GM12878 (cell line): ENCODE measurements around the gene NOL7. TPM values are rescaled to one million over a fixed set of nuclear protein-coding genes. Genes with fewer than 3 reads are reported as not detected.

Experiments
- ATAC-seq: fragments of 200-7000 bp; cut with Tn5 transposase; 3 replicates; pipeline ENCODE4 v1.9.1; 2020; ENCODE audit warnings: mild to moderate bottlenecking, moderate library complexity
- BruUV-seq: library from RNA; stranded (reverse); fragments of 400-500 nt; replicated peaks from 2 replicates; lab custom pipeline; 2021; lab: Mats Ljungman, UMichigan
- CTCF ChIA-PET: fragments of 300-600 bp; sonication (Branson Sonifier 250); formaldehyde crosslinking; extraction: SDS; loops from one replicate; lab custom pipeline; 2021; ENCODE audit warnings: inconsistent platforms; lab: Yijun Ruan, JAX
- POLR2A ChIA-PET: fragments of 350-600 bp; formaldehyde crosslinking; extraction: SDS; loops from one replicate; lab custom pipeline; 2021; ENCODE audit warnings: inconsistent platforms; lab: Charles Lee
- RAD21 ChIA-PET: fragments of 300-600 bp; sonication (Branson Sonifier 250); formaldehyde crosslinking; loops from one replicate; lab custom pipeline; 2023; ENCODE audit warnings: antibody characterized with exemption; ENCODE audit not compliant: unreplicated experiment; lab: Charles Lee
- SMC1A ChIA-PET: fragments of 300-600 bp; sonication (Branson Sonifier 250); formaldehyde crosslinking; loops from one replicate; lab custom pipeline; 2023; ENCODE audit not compliant: unreplicated experiment, uncharacterized antibody; lab: Charles Lee
- DNase-seq: peaks from one replicate; pipeline ENCODE4 v3.0.0-alpha.2; 2011; ENCODE audit warnings: low read depth, low spot score
- FAIRE-seq: peaks from 3 replicates; lab custom pipeline; 2011; peaks lifted over from hg19 to GRCh38; lab: Jason Lieb, UNC
- H2AFZ ChIP-seq: 2 replicates; pipeline ENCODE4 v1.6.0; 2011; ENCODE audit warnings: low read depth, low read length, control low read depth; ENCODE audit not compliant: control insufficient read depth
- H3K27ac ChIP-seq: 2 replicates; pipeline ENCODE4 v1.5.1; 2011; ENCODE audit warnings: control low read depth; ENCODE audit not compliant: control insufficient read depth, insufficient read depth
- H3K27me3 ChIP-seq, 2 experiments: replicated peaks in 1 of 2; 2 replicates each; pipeline versions ENCODE4 v1.6.0 to v1.6.1; 2011; ENCODE audit warnings: low read length in 1 of 2; ENCODE audit not compliant: control insufficient read depth in 2 of 2, insufficient read depth in 2 of 2
- H3K36me3 ChIP-seq, 2 experiments: 2 replicates each; pipeline ENCODE4 v1.5.1; 2011; ENCODE audit warnings: low read length in 1 of 2; ENCODE audit not compliant: control insufficient read depth in 2 of 2, insufficient read depth in 2 of 2
- H3K4me1 ChIP-seq: 2 replicates; pipeline ENCODE4 v1.6.1; 2011; ENCODE audit warnings: mild to moderate bottlenecking, low read length, moderate library complexity, mixed read lengths; ENCODE audit not compliant: control insufficient read depth, insufficient read depth
- H3K4me2 ChIP-seq: 2 replicates; pipeline ENCODE4 v1.6.0; 2011; ENCODE audit warnings: control low read depth; ENCODE audit not compliant: control insufficient read depth, insufficient read depth
- H3K4me3 ChIP-seq: fragments of 200-600 bp; sonication (generic); 2 replicates; pipeline ENCODE4 v1.5.1; 2016
- H3K79me2 ChIP-seq: 2 replicates; pipeline ENCODE4 v1.6.0; 2011; ENCODE audit warnings: low read length; ENCODE audit not compliant: control insufficient read depth, insufficient read depth
- H3K9ac ChIP-seq: 2 replicates; pipeline ENCODE4 v1.8.0; 2011; ENCODE audit warnings: low read length, control low read depth, mixed read lengths; ENCODE audit not compliant: control insufficient read depth, insufficient read depth
- H3K9me3 ChIP-seq: replicated peaks from 3 replicates; pipeline ENCODE4 v1.5.1; 2011; ENCODE audit warnings: mild to moderate bottlenecking, low read length; ENCODE audit not compliant: control insufficient read depth, insufficient read depth
- H4K20me1 ChIP-seq: 2 replicates; pipeline ENCODE4 v1.6.0; 2011; ENCODE audit not compliant: control insufficient read depth, insufficient read depth
- EGR1 ChIP-seq, 2 experiments: IDR thresholded peaks; 1 replicate in 1 of 2; 2 replicates in 1 of 2; pipeline ENCODE4 v1.6.1; 2011 to 2012; ENCODE audit warnings: low read depth in 2 of 2, low read length in 2 of 2, borderline replicate concordance in 1 of 2, mild to moderate bottlenecking in 1 of 2, moderate library complexity in 1 of 2
- HDGF ChIP-seq: fragments of 450-650 bp; IDR thresholded peaks from 2 replicates; pipeline ENCODE4 v1.6.1; 2016; ENCODE audit warnings: antibody characterized with exemption
- JUNB ChIP-seq: IDR thresholded peaks from 2 replicates; pipeline ENCODE4 v1.6.1; 2016; ENCODE audit warnings: antibody characterized with exemption, mild to moderate bottlenecking
- SMC3 ChIP-seq: IDR thresholded peaks from 2 replicates; pipeline ENCODE4 v1.6.1; 2011; ENCODE audit warnings: low read length, improper control_type of control experiment, borderline replicate concordance
- SPI1 ChIP-seq: IDR thresholded peaks from 2 replicates; pipeline ENCODE4 v1.6.1; 2011; ENCODE audit warnings: low read depth, mild to moderate bottlenecking, low read length, moderate library complexity, borderline replicate concordance; ENCODE audit not compliant: insufficient read depth
- SRF ChIP-seq, 2 experiments: IDR thresholded peaks; 2 replicates each; pipeline ENCODE4 v1.6.1; 2011; ENCODE audit warnings: low read depth in 2 of 2, low read length in 2 of 2, mild to moderate bottlenecking in 1 of 2, moderate library complexity in 1 of 2
- ZNF592 ChIP-seq: fragments of 450-650 bp; IDR thresholded peaks from 2 replicates; pipeline ENCODE4 v1.6.1; 2017; ENCODE audit warnings: mild to moderate bottlenecking, moderate library complexity
- WGBS: methylation state at CpG from one replicate; pipeline ENCODE4 v1.1.6; 2016; ENCODE audit warnings: low lambda C conversion rate; ENCODE audit not compliant: insufficient replicate concordance, insufficient coverage; ENCODE audit errors: missing lambda C conversion rate; 5-methylcytosine and 5-hydroxymethylcytosine counted together
- in situ Hi-C: fragments of 300-500 bp; cut with MboI; formaldehyde crosslinking; loops from 9 replicates; pipeline ENCODE4 v1.14.3; 2018; ENCODE audit warnings: mixed read lengths
- intact Hi-C: fragments of 100-400 bp; cut with micrococcal nuclease; formaldehyde crosslinking; loops from one replicate; pipeline ENCODE4 v1.14.2; 2022; ENCODE audit not compliant: unreplicated experiment
- polyA plus RNA-seq, 11 experiments: library from polyadenylated mRNA; depleted of rRNA in 4 of 11; unstranded in 6 of 11; stranded (reverse) in 5 of 11; fragments of >200 nt; fragmentation: Nextera tagmentation in 4 of 11; fragmentation: Illumina TruSeq in 1 of 11; extraction: Ambion mirVana in 4 of 11; extraction: Trizol in 1 of 11; gene quantifications; 1 replicate in 1 of 11; 2 replicates in 10 of 11; pipeline versions ENCODE4 v1.2.1 to v1.2.3, GENCODE V29; 2011 to 2016; ENCODE audit warnings: inconsistent platforms in 2 of 11, missing spikeins in 2 of 11, low read depth in 1 of 11
- total RNA-seq, 4 experiments: library from RNA; depleted of rRNA in 3 of 4; stranded (reverse); fragments of >200 nt in 3 of 4; fragmentation: Illumina TruSeq in 1 of 4; extraction: Trizol in 1 of 4; gene quantifications; 2 replicates each; pipeline versions ENCODE4 v1.2.1 to v1.2.3, GENCODE V29; 2013 to 2021
- TF ChIP-seq, protein P1 (sequence below): IDR thresholded peaks from 2 replicates; pipeline ENCODE4 v1.6.1; 2011; ENCODE audit warnings: low read depth, low read length, improper control_type of control experiment, borderline replicate concordance

Gene NOL7
- total and polyA plus RNA-seq, 10 of the 15 experiments (the other 5 are each of a cell fraction or from before 2014, with no cell fraction given), result 12.2 to 222 (median 86.2) TPM

DNA sequence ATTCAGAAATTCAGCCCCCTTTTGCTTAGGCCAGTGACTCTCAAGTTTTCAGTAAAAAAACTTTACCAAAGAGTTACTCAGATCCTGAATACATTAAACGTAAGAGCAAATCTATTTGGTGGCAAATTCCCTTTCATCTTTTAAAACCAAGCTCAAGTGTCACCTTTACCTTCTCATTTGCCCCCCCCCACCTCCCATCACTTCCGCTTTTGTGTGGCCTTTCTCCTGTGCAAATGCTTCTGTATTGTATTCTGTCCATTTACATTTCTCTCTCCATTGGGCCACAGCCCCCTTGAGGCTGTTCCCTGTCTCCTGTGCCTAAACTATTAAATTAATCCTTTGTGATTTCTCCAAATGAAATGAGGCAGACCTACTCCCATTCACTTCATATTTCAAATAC, 1.9 kb downstream of the NOL7 start:
- H3K36me3 ChIP-seq, result peaks cover 4 to 30% of the 10 kb centered on the region in 2 experiments; a peak in 3 of 4 replicates
- RAD21 ChIA-PET, result interaction anchor here (1.0 to 3.8 kb wide), 3 partner anchors 42 to 93 kb away, joined by 3 to 22 read pairs (median 21); partner anchors contain the start of gene SIRT5
- POLR2A ChIA-PET, result interaction anchor here (0.6 to 2.2 kb wide), 4 partner anchors 43 to 93 kb away, joined by 3 to 12 read pairs (median 4); partner anchors contain the start of gene SIRT5
- 55% methylated on average over 2 of the region's 2 CpGs for WGBS
- H3K9ac ChIP-seq, result no peak overlapping the region; the same call in 1 of the 2 replicates
- peaks cover 41% of the 10 kb centered on the region for H3K79me2 ChIP-seq
- DNase-seq, result no peak
- TF ChIP-seq, protein P1, sequence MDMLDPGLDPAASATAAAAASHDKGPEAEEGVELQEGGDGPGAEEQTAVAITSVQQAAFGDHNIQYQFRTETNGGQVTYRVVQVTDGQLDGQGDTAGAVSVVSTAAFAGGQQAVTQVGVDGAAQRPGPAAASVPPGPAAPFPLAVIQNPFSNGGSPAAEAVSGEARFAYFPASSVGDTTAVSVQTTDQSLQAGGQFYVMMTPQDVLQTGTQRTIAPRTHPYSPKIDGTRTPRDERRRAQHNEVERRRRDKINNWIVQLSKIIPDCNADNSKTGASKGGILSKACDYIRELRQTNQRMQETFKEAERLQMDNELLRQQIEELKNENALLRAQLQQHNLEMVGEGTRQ, result no peak
- TF ChIP-seq EGR1 (IDR thresholded peaks at IDR 0.05; ENCODE audit: borderline replicate concordance in 1 of 2, low read depth in 2 of 2, low read length in 2 of 2), result no peak
- TF ChIP-seq SPI1, result peak; percentile 29; the same call in 1 of the 2 replicates
- no peak for TF ChIP-seq JUNB
- no peak for TF ChIP-seq HDGF
- no peak for TF ChIP-seq ZNF592
- no peak for TF ChIP-seq SMC3
- TF ChIP-seq SRF (IDR thresholded peaks at IDR 0.05; ENCODE audit: low read depth in 2 of 2, low read length in 2 of 2), result no peak
- no TSS peak for BruUV-seq
- no peaks in the 10 kb centered on the region for H4K20me1 ChIP-seq
- no peak for FAIRE-seq
- ATAC-seq, result no peak
- CTCF ChIA-PET, result interaction anchor here (0.6 to 4.5 kb wide), 8 partner anchors 8 to 287 kb away, joined by 3 to 41 read pairs (median 10); partner anchors contain the start of genes MCUR1 and SIRT5
- peaks cover 7% of the 10 kb centered on the region for H3K4me1 ChIP-seq
- H3K4me2 ChIP-seq, result peak overlapping the region; percentile 44; the same call in 1 of the 2 replicates
- SMC1A ChIA-PET, result interaction anchor here (0.8 to 2.6 kb wide), 7 partner anchors 35 to 282 kb away, joined by 3 to 9 read pairs (median 5); no protein-coding TSS in a partner anchor
- intact Hi-C loops, result loop anchor here (5.0 to 10.0 kb wide), 2 partner anchors 95 to 422 kb away; partner anchors contain the start of gene RANBP9
- no peak overlapping the region for H3K27ac ChIP-seq
- in situ Hi-C loops, result no loop called here
- no peak overlapping the region for H2AFZ ChIP-seq
- 0 out of 2 replicates have a peak overlapping the region, but pooled peaks have one; percentile 94 for H3K4me3 ChIP-seq
- no peaks in the 10 kb centered on the region for H3K27me3 ChIP-seq
- no peaks in the 10 kb centered on the region for H3K9me3 ChIP-seq
